Measurements from ENCODE around the gene CHST2.

GRCh38 chr3:143165211-143165610 is 45.6 kb downstream of the CHST2 start:
- TF ChIP-seq REST (IDR thresholded peaks at IDR 0.05; ENCODE audit: insufficient read depth in 1 of 2, low read depth in 2 of 2, low read length in 1 of 2) (no peak), CTCF (IDR thresholded peaks at IDR 0.05) (no peak), POLR2AphosphoS5 (IDR thresholded peaks at IDR 0.05; ENCODE audit: low read depth, low read length) (no peak), TCF7L2 (IDR thresholded peaks at IDR 0.05; ENCODE audit: low read depth, low read length) (no peak), SIN3A (IDR thresholded peaks at IDR 0.05; ENCODE audit: borderline replicate concordance, insufficient read depth, low read depth, low read length) (no peak)
